Epithelial cell of alveolus of lung (primary cell): ENCODE measurements around the gene TUSC1. TPM values are rescaled to one million over a fixed set of nuclear protein-coding genes. Genes with fewer than 3 reads are reported as not detected.

Experiments
- total RNA-seq: library from RNA; depleted of rRNA; stranded (reverse); fragments of >200 nt; gene quantifications from 2 replicates; pipeline ENCODE4 v1.2.1, GENCODE V29; 2015

TUSC1 gene
- 11.5 and 16.0 TPM in 2 replicates for total RNA-seq

DNA sequence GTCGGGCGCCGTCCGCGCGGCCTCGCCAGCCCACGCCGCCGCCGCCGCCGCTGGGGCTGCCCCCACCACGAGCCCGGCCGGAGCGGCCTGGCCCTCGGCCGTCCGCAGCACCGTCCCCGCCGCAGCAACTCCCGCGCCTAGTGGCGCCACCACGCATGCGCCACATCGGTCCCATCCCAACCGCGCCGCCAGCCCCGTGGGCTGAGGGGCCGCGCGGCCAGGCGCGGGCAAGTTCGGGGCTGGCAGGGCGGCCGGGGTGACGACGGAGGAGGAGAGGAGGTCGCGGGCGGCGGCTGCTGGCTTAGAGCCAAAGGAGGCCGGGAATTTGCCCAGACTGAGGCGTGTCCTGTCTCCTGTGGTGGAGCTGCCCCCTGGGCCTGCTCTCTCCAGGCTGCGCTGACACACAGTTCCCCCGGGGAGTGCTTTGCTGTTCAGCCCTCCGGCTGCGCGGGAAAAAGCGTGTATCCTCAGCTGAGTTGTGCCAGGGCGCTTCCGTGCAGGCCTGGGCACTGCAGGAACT is at the start of gene TUSC1:
Gene TUSC1, minus strand, starts transcription at position 298 of the 520 bp plus-strand sequence. Its CDS starts 132 bp downstream, at position 166.

